ENCODE data around the gene ABCC11. TPM values are rescaled to one million over a fixed set of nuclear protein-coding genes. Genes with fewer than 3 reads are reported as not detected.

The ABCC11 gene
- polyA plus RNA-seq, 1 donor: 0.21 TPM

DNA sequence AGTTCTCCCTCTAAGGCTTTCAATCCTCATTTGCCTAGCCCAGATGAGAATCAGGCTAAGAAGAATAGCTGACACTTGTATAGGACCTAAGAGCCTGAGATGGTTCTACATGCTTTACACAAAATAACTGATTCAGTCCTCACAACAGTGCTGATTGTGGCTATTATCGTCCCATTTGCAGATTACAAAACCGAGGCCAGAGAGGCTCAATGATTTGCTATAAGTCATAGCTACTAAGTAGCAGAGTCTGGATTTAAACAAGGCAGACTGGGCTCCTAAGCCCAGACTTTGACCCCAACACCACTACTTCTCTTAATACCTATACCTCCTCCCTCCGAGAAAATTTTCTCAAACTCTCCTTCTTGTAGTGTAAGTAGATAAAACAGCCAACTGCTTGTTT is 114.6 kb downstream of the ABCC11 start:
- Histone ChIP-seq H3K4me1 (ENCODE audit: control insufficient read depth, insufficient read depth, low read length) (no peaks in the 10 kb centered on the region), H3K4me3 (ENCODE audit: low read length) (no peak overlapping the region), H3K9me3 (ENCODE audit: control insufficient read depth, low read depth, low read length) (no peaks in the 10 kb centered on the region), H3K27me3 (ENCODE audit: control insufficient read depth, insufficient read depth, low read length) (no peaks in the 10 kb centered on the region), H3K36me3 (ENCODE audit: control insufficient read depth, insufficient read depth, low read length) (no peaks in the 10 kb centered on the region), H3K27ac (ENCODE audit: low read length) (no peak overlapping the region)
- WGBS (ENCODE audit: insufficient coverage, low lambda C conversion rate): no CpG with 5 or more reads among the region's 3 CpGs
- DNase-seq: no peak

DNA sequence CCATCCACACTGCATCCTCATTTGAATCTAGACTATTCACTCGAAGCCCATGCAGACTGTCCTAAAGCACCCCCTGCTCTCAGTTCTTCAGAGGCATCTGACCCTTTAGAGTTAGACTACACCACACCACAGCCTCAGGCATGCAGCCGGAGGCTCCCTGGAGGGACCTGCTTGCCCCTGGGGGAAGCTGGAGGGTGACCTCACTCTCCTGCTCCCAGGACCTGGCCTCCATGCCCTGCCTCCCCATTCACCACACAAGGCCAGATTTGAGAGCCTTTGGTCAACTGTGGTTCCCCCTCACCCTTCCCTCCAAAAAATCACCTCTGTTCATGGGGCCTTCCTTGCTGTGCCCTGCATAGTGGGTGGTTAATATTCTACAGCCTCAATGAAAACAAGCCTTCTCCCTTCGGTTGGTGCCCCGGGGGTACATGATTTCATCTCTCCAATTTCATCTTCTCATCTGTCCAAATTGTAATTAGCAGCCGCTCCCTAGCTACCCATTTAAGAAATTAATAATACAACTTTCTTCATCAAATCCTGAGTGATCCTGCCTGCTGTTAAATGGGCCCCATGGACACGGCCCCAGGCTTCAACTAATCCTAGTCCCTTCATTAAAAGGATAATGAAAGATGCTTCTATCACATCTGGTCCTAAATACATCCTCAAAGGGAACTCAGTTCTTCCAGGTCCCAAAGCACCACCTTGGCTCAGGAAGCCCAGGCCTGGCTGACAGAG is 116.0 kb downstream of the ABCC11 start:
- no peaks in the 10 kb centered on the region for H3K36me3 ChIP-seq (ENCODE audit: control insufficient read depth, insufficient read depth, low read length)
- H3K27ac ChIP-seq (ENCODE audit: low read length): no peak overlapping the region
- no peaks in the 10 kb centered on the region for H3K4me1 ChIP-seq (ENCODE audit: control insufficient read depth, insufficient read depth, low read length)
- no peak for DNase-seq
- H3K27me3 ChIP-seq (ENCODE audit: control insufficient read depth, insufficient read depth, low read length): no peaks in the 10 kb centered on the region
- no peak overlapping the region for H3K4me3 ChIP-seq (ENCODE audit: low read length)
- WGBS (ENCODE audit: insufficient coverage, low lambda C conversion rate): no CpG with 5 or more reads among the region's 6 CpGs
- H3K9me3 ChIP-seq (ENCODE audit: control insufficient read depth, low read depth, low read length): no peaks in the 10 kb centered on the region

DNA sequence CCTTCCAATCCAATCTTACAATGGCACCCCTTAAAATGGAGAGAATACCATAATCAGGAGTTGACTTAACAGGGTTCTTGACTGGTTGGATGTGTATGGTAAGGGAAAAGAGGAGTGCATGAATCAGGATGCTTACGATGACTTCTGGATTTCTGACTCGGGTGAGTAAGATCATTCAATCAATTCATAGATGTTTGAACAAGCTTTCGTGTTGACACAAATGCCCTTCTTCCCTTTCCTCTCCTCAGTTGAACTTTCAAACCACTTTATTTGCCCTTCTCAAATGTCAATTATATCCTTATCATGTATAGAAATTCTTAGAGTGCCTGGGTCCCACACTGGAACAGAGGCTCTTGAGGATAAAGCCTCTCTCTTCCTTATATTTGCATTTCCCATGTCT is 117.4 kb downstream of the ABCC11 start:
- no peaks in the 10 kb centered on the region for H3K27me3 ChIP-seq (ENCODE audit: control insufficient read depth, insufficient read depth, low read length)
- H3K9me3 ChIP-seq (ENCODE audit: control insufficient read depth, low read depth, low read length): no peaks in the 10 kb centered on the region
- H3K4me1 ChIP-seq (ENCODE audit: control insufficient read depth, insufficient read depth, low read length): no peaks in the 10 kb centered on the region
- no peak for DNase-seq
- H3K36me3 ChIP-seq (ENCODE audit: control insufficient read depth, insufficient read depth, low read length): no peaks in the 10 kb centered on the region
- no peak overlapping the region for H3K27ac ChIP-seq (ENCODE audit: low read length)
- H3K4me3 ChIP-seq (ENCODE audit: low read length): no peak overlapping the region
- WGBS (ENCODE audit: insufficient coverage, low lambda C conversion rate): 40% methylated on average over 1 of the region's 3 CpGs

DNA sequence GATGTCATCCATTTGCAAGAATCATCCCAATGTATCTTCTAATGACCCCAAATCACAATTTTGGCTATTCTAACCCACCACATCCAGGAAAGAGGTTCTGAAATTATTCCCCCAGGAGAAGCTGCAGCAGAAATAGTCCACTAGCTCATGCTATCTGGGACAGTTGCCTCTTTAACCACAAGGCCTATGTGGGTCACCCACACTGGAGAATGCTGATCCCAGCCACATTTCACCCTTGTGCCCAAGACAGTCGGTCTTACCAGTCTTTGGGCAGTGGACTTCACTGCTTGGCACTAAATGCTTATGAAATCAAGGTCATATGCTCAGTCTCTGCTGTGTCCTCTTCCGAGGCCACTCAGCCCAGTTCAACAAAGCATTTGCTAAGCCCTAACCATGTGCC is 118.6 kb downstream of the ABCC11 start:
- Histone ChIP-seq H3K27ac (ENCODE audit: low read length) (no peak overlapping the region), H3K36me3 (ENCODE audit: control insufficient read depth, insufficient read depth, low read length) (no peaks in the 10 kb centered on the region), H3K4me3 (ENCODE audit: low read length) (no peak overlapping the region), H3K27me3 (ENCODE audit: control insufficient read depth, insufficient read depth, low read length) (no peaks in the 10 kb centered on the region), H3K4me1 (ENCODE audit: control insufficient read depth, insufficient read depth, low read length) (no peaks in the 10 kb centered on the region), H3K9me3 (ENCODE audit: control insufficient read depth, low read depth, low read length) (no peaks in the 10 kb centered on the region)
- WGBS (ENCODE audit: insufficient coverage, low lambda C conversion rate): no CpG with 5 or more reads among the region's 2 CpGs
- DNase-seq: no peak

DNA sequence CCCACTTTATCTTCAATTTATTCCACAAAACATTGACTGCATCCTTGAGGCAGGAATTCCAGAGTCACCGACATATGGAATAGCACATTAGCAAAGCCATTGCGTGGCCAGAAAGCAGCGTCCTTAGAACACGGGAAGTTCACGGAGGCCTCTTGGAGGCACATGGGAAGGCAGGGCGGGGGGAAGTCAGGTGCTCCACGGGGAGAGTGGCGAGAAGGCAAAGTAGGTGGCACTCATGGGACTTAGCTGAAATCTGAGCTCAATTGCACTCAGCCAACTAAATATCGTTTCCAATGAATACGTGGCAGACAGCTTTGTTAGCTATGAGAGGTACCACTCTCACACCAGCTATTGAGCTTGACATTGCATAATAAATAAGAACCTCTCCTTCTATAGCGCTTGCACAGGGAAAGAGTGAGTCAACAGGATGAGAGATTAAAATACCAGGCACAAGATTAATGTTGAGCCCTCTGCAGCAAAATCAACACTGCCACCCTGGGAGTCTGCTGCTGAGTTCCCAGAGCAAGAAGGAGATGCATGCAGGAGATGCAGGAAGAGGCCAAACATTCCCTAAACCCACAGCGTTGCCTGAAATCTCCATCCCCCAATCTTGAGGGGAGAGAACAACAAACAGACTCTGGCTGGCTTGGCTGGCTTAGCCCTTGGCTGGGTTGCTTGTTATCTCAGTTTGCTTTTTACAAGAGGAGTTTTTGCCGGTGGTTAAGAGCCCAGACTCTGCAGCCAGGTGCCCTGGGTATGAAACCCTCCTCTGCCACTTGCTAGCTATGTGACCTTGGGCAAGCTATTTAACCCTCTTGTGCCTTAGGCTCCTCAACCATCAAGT is 120.3 kb downstream of the ABCC11 start:
- no peak for DNase-seq
- Histone ChIP-seq H3K4me1 (ENCODE audit: control insufficient read depth, insufficient read depth, low read length) (no peaks in the 10 kb centered on the region), H3K4me3 (ENCODE audit: low read length) (no peak overlapping the region), H3K27ac (ENCODE audit: low read length) (no peak overlapping the region), H3K9me3 (ENCODE audit: control insufficient read depth, low read depth, low read length) (no peaks in the 10 kb centered on the region), H3K27me3 (ENCODE audit: control insufficient read depth, insufficient read depth, low read length) (no peaks in the 10 kb centered on the region), H3K36me3 (ENCODE audit: control insufficient read depth, insufficient read depth, low read length) (no peaks in the 10 kb centered on the region)
- no CpG with 5 or more reads among the region's 13 CpGs for WGBS (ENCODE audit: insufficient coverage, low lambda C conversion rate)

DNA sequence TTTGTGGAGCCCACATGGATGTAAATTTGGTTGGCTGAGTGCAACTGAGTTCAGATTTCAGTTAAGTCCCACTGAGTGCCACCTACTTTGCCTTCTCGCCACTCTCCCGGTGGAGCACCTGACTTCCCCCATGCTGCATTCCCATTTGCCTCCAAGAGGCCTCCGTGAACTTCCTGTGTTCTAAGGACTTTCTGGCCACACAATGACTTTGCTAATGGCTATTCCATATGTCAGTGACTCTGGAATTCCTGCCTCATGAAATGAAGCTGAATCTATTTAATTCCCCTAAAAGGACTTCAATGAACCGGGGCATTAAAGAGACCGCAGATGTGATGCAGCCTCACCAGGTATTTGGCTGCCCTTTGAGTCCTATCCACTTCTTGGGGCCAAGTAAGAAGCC is 121.5 kb downstream of the ABCC11 start:
- H3K36me3 ChIP-seq (ENCODE audit: control insufficient read depth, insufficient read depth, low read length): no peaks in the 10 kb centered on the region
- no peaks in the 10 kb centered on the region for H3K4me1 ChIP-seq (ENCODE audit: control insufficient read depth, insufficient read depth, low read length)
- 100% methylated on average over 1 of the region's 5 CpGs for WGBS (ENCODE audit: insufficient coverage, low lambda C conversion rate)
- no peak overlapping the region for H3K4me3 ChIP-seq (ENCODE audit: low read length)
- no peak overlapping the region for H3K27ac ChIP-seq (ENCODE audit: low read length)
- H3K27me3 ChIP-seq (ENCODE audit: control insufficient read depth, insufficient read depth, low read length): no peaks in the 10 kb centered on the region
- DNase-seq: no peak
- no peaks in the 10 kb centered on the region for H3K9me3 ChIP-seq (ENCODE audit: control insufficient read depth, low read depth, low read length)

DNA sequence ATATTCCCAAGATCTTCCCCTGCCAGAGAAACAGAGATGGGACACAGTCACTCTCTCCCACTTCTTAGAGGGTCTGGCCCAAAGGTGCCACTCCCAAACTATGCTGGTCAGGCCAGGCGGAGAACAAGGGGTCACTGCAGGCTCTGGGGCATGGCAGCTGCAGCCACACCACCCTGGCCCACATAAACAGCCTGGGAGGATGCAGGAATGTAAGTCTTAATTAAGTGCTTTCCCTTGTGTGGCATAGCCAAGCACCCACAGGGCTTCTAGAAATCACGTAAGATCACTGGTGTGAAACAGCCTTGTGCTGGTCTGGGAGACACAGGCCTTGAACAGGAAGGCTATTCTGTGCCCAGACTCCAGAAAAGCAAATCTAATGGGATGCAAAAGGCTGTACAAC is 123.1 kb downstream of the ABCC11 start:
- Histone ChIP-seq H3K36me3 (ENCODE audit: control insufficient read depth, insufficient read depth, low read length) (no peaks in the 10 kb centered on the region), H3K4me3 (ENCODE audit: low read length) (no peak overlapping the region), H3K9me3 (ENCODE audit: control insufficient read depth, low read depth, low read length) (no peaks in the 10 kb centered on the region), H3K27me3 (ENCODE audit: control insufficient read depth, insufficient read depth, low read length) (no peaks in the 10 kb centered on the region), H3K27ac (ENCODE audit: low read length) (no peak overlapping the region), H3K4me1 (ENCODE audit: control insufficient read depth, insufficient read depth, low read length) (no peaks in the 10 kb centered on the region)
- no peak for DNase-seq
- WGBS (ENCODE audit: insufficient coverage, low lambda C conversion rate): no CpG with 5 or more reads among the region's 2 CpGs

DNA sequence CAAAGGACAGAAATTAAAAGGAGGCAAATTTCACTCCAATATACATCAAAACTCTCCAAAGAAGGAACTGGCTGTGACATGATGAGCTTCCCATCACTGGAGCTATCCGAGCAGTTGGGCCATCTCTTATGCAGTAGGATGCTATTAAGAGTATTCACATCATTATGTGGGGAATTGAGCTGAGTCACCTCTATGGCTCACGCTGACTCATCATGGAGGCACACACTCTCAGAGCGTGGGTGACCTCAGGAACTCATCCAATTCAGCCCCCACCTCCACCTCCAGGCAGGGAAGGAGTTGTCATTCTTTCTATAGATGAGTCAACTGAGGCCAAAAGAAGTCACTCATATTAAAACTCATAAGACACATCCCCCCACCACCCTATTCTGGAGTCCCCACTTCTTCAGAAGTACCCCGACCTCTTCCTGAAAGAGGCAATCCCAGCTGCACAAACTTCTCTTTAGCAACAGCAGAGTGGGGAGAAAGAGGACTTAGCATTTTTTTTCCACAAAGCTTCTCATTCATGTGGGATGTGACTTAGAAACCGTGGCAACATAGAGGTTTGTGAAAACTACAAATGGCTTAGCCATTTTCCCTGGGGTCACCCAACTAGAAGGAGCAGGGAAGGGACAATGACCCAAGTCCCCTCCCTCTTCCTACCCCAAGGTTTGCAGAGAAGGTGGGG is 124.1 kb downstream of the ABCC11 start:
- Histone ChIP-seq H3K27me3 (ENCODE audit: control insufficient read depth, insufficient read depth, low read length) (no peaks in the 10 kb centered on the region), H3K4me1 (ENCODE audit: control insufficient read depth, insufficient read depth, low read length) (no peaks in the 10 kb centered on the region), H3K27ac (ENCODE audit: low read length) (no peak overlapping the region), H3K4me3 (ENCODE audit: low read length) (no peak overlapping the region), H3K36me3 (ENCODE audit: control insufficient read depth, insufficient read depth, low read length) (no peaks in the 10 kb centered on the region), H3K9me3 (ENCODE audit: control insufficient read depth, low read depth, low read length) (no peaks in the 10 kb centered on the region)
- 50% methylated on average over 1 of the region's 5 CpGs for WGBS (ENCODE audit: insufficient coverage, low lambda C conversion rate)
- no peak for DNase-seq

DNA sequence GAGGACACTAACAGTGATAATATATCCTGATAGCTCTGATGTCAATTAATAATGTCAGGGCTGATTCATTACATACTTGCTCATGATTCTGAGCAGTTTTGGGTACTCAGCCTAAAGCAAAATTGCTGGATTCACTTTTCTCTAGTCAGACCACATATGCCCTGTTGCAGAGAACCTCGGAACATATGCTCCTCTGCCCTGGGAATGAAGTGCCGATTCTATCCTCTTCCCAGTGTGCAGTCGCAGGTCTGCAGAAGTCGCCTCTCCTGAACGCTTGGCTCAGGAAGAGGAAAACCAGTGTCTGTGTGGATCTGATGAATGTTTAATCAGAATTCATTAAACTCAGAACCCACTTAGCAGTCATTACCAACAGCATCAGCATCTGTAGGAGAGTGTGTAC is 126.1 kb downstream of the ABCC11 start:
- H3K27me3 ChIP-seq (ENCODE audit: control insufficient read depth, insufficient read depth, low read length): no peaks in the 10 kb centered on the region
- DNase-seq: no peak
- H3K4me3 ChIP-seq (ENCODE audit: low read length): no peak overlapping the region
- no peaks in the 10 kb centered on the region for H3K4me1 ChIP-seq (ENCODE audit: control insufficient read depth, insufficient read depth, low read length)
- no peaks in the 10 kb centered on the region for H3K9me3 ChIP-seq (ENCODE audit: control insufficient read depth, low read depth, low read length)
- no peaks in the 10 kb centered on the region for H3K36me3 ChIP-seq (ENCODE audit: control insufficient read depth, insufficient read depth, low read length)
- no CpG with 5 or more reads among the region's 5 CpGs for WGBS (ENCODE audit: insufficient coverage, low lambda C conversion rate)
- no peak overlapping the region for H3K27ac ChIP-seq (ENCODE audit: low read length)

DNA sequence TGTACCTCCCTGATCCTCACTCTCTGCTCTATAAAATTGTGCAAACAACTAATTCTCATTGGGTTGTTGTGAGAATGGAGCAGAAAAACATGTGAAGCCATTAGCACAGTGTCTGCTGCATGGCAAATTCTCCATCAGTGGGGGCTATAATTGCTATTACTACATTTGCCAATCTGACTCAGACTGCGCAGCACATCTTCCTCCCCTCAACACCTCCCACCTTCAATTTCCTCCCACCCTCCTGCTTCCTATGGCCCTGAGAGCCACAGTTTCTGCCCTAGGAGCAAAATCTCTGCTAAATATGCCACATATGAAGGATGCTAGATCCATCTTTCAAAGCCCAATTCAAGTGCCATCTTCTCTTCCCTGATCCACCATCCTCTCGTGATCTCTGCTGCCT is 128.5 kb downstream of the ABCC11 start:
- no peak for DNase-seq
- H3K4me3 ChIP-seq (ENCODE audit: low read length): no peak overlapping the region
- no peaks in the 10 kb centered on the region for H3K4me1 ChIP-seq (ENCODE audit: control insufficient read depth, insufficient read depth, low read length)
- H3K9me3 ChIP-seq (ENCODE audit: control insufficient read depth, low read depth, low read length): no peaks in the 10 kb centered on the region
- H3K27ac ChIP-seq (ENCODE audit: low read length): no peak overlapping the region
- WGBS (ENCODE audit: insufficient coverage, low lambda C conversion rate): no CpG with 5 or more reads among the region's 2 CpGs
- H3K27me3 ChIP-seq (ENCODE audit: control insufficient read depth, insufficient read depth, low read length): no peaks in the 10 kb centered on the region
- H3K36me3 ChIP-seq (ENCODE audit: control insufficient read depth, insufficient read depth, low read length): no peaks in the 10 kb centered on the region
